HG03575 (cell line): ENCODE data around the gene NRG2.
A peak's percentile ranks its signal among the peaks of the same experiment; 100 is the strongest.

Source experiments
- ATAC-seq: cut with Tn5 transposase; IDR thresholded peaks from one replicate; pipeline ENCODE4 v1.9.1; 2021; ENCODE audit not compliant: unreplicated experiment, insufficient number of reproducible peaks, low FRiP score; ENCODE audit errors: extremely low read depth

Gene NRG2

DNA sequence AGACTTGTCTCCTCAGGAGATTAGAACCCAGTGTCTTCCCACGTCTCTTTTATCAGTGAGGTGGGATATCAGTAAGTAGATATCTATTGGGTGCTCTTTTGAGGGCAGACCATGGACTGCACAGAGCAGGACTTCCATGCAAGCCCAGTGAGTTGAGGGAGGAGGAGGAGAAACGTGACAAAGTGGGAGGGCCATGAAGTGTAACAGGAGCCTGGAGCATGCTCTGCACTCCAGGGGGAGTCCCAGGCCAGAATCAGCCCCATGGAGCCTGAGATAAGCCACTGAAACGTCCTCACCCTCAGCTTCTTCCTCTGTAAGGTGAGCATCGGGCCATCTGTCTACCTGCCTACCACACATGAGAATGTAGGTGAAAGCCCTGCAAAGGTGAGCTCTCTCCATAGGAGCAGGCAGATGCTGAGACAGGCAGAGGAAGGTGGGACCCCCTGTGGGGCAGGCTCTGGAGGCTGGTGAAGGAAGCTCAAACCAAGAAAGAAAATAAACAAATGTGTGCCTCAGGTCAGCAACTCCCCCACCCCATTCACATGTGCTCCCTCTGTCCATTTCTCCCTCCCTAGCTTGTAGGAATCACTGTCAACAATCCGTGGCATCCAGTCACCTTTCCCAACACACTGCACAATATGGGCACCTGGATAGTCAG lies 87.4 kb downstream of the NRG2 start:
- ATAC-seq, result no peak

- ATAC-seq, result peak; percentile 68
These were observed 88.0 kb downstream of the NRG2 start for GRCh38 chr5:139955053-139955605.

DNA sequence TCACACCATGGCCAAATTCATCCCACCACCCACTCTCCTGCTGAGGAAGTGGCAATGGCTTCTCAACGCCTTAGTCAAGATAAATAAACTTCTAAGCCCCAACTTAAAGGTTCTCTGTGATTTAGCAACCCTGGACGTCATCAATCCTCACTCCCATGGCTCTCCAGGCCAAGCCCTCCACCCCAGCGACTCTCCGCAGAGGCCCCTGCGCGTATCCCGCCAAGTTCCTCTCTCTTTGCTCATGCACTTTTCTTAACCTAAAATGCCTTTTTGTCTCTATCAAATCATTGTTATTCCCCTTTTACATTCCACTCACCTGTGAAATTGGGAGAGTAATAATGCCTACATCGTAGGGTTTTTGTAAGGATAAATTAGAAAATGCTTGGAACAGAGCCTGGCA lies 88.6 kb downstream of the NRG2 start:
- no peak for ATAC-seq

GRCh38 chr5:139954022-139954421 lies 89.1 kb downstream of the NRG2 start:
- ATAC-seq, result no peak

DNA sequence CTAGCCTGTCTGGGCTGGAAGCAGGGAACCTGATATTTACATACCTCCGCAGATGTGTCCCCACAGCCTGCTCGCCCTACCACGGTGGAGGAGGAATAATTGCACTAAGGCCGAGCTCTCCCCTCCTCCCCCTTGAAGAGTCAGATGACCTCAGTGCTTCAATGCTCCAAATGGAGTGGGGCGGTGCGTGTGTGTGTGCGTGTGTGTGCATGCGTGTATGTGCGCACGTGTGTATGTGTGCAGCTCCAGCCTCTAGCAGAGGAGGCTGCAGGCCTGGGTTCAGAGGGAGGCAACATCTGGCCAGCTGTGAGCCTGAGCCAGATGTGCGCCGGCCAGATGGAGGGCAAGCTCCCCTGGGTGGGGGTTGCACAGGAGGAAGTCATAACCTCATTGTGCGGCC lies 90.5 kb downstream of the NRG2 start:
- no peak for ATAC-seq

- ATAC-seq, result no peak
These were observed 91.1 kb downstream of the NRG2 start for GRCh38 chr5:139951983-139952382.

DNA sequence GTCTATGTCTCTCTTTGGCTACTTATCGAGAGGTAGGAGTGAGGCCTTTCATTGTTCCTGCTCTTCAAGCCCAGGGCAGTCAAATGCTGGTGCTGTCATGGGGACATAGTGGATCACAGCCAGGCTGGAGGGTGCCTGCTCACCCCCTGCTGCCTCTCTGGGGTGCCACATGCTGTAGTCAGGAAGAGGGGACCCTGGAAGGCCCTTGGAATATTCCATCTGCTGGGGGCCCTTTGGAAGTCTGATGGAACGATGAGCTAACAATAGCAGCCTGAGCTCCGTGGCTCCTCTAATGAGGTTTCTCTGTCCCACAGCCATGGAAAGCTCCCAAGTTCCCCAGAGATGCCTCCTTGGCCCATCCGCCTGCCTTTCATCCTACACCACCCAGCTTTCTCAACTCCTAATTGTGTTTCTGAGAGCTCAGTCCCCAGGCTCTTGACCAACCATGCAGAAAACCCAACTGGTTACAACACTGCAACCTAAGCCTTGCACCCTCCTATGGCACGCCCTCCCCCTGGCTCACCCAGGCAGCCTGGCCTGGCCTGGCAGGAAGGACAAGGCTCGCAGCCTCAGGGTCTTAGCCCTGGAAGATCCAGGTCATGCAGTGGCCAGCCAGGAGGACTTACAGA lies 91.7 kb downstream of the NRG2 start:
- no peak for ATAC-seq

- no peak for ATAC-seq
These were observed 92.7 kb downstream of the NRG2 start for GRCh38 chr5:139950436-139950835.

- no peak for ATAC-seq
These were observed 93.4 kb downstream of the NRG2 start for GRCh38 chr5:139949710-139950109.

DNA sequence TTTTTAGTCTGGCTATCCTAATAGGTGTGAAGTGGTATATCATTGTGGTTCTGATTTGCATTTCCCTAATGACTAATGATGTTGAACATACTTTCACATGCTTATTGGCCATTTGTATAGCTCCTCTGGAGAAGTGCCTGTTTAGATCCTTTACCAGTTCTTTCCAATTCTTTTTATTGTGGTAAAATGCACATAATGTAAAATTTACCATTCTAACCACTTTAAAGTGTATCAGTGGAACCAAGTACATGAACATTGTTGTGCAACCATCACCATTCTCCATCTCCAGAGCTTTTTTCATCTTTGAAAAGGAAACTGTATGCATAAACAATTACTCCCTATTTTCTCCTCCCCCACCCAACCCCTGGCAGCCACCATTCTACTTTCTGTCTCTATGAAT lies 95.4 kb downstream of the NRG2 start:
- no peak for ATAC-seq

DNA sequence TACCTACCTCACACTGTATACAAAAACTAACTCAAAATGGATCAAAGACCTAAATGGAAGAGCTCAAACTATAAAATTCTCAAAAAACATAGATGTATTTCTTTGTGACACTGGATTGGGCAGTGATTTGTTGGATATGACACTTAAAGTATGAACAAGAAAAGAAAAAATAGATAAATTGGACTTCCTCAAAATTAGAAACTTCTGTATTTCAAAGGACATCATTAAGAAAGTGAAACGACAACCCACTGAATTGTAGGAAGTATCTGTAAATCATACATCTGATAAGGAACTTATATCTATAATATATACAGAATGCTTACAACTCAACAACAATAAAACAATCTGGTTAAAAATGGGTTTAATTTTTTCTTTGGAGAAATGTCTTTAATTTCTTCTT lies 96.7 kb downstream of the NRG2 start:
- no peak for ATAC-seq

DNA sequence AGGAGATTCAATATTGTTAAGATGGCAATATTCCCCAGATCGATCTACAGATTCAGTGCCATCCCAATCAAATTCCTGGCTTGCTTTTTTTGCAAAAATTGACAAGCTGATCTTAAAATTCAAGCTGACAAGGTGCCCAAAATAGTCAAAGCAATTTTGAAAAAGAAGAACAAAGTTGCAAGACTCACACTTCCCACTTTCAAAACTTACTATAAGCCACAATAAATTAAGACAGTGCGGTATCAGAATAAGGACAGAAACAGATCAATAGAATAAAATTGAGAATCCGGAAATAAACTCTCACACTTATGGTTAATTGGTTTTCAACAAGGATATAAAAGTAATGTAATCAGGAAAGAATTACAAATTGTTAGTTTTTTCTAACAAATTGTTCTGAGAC lies 97.1 kb downstream of the NRG2 start:
- no peak for ATAC-seq

GRCh38 chr5:139942243-139942642 lies 100.9 kb downstream of the NRG2 start:
- no peak for ATAC-seq

DNA sequence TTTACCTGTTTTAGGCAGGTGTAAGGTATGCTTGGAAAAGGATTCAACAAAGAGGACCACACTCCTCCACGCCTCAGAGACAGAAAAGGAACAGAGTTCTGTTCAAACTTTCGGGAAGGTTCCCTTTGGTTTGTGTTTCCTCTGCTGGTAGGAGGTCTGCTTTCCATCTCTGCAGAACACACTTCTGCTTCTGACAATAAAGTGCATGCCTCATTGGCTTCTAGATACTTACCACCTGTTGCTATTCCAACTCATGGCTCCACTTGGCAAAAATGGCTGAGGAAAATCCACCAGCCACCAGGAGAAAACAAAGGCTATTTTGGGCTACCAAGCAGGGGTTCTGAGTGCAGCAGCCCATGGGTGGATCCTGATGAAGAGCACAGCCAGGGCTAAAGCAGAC lies 112.7 kb downstream of the NRG2 start:
- ATAC-seq, result no peak

GRCh38 chr5:139926797-139927503 lies 116.1 kb downstream of the NRG2 start:
- no peak for ATAC-seq

GRCh38 chr5:139925650-139926640 lies 117.2 kb downstream of the NRG2 start:
- no peak for ATAC-seq

DNA sequence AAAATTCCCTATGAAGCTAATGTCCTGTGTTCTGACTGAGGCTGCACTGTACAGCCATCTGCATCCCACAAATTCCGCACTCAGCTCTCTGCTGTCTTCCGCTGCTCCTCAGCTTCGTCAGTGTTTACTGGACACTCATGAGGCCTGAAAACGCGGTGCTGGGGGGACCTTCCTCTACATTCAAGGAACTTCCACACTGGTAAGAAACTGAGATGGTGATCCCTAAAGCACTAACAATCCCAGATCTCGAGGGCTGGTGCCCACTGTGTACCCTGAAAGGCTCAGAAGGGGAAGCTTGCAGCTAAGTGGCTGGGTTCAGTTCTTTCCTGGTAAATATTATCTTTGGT lies 117.9 kb downstream of the NRG2 start:
- ATAC-seq, result no peak

- no peak for ATAC-seq
These were observed 118.5 kb downstream of the NRG2 start for GRCh38 chr5:139924294-139925215.
